HG03378 (cell line): Measurements from ENCODE around the gene CEP78.
"Not testable (repeated sequence)": the region's sequence is repeated elsewhere in the genome, so short reads cannot be mapped to it uniquely, and the experiment has no call there.

Experiments used
- ATAC-seq: cut with Tn5 transposase; IDR thresholded peaks from one replicate; pipeline ENCODE4 v1.9.1; 2021; ENCODE audit warnings: mild to moderate bottlenecking, moderate library complexity; ENCODE audit not compliant: unreplicated experiment

Gene CEP78, protein sequence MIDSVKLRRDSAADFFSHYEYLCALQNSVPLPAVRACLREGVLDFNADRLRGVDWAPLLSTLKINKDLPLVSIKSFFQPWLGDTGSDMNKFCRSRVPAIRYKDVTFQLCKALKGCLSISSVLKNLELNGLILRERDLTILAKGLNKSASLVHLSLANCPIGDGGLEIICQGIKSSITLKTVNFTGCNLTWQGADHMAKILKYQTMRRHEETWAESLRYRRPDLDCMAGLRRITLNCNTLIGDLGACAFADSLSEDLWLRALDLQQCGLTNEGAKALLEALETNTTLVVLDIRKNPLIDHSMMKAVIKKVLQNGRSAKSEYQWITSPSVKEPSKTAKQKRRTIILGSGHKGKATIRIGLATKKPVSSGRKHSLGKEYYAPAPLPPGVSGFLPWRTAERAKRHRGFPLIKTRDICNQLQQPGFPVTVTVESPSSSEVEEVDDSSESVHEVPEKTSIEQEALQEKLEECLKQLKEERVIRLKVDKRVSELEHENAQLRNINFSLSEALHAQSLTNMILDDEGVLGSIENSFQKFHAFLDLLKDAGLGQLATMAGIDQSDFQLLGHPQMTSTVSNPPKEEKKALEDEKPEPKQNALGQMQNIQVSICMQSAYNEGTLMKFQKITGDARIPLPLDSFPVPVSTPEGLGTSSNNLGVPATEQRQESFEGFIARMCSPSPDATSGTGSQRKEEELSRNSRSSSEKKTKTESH

DNA sequence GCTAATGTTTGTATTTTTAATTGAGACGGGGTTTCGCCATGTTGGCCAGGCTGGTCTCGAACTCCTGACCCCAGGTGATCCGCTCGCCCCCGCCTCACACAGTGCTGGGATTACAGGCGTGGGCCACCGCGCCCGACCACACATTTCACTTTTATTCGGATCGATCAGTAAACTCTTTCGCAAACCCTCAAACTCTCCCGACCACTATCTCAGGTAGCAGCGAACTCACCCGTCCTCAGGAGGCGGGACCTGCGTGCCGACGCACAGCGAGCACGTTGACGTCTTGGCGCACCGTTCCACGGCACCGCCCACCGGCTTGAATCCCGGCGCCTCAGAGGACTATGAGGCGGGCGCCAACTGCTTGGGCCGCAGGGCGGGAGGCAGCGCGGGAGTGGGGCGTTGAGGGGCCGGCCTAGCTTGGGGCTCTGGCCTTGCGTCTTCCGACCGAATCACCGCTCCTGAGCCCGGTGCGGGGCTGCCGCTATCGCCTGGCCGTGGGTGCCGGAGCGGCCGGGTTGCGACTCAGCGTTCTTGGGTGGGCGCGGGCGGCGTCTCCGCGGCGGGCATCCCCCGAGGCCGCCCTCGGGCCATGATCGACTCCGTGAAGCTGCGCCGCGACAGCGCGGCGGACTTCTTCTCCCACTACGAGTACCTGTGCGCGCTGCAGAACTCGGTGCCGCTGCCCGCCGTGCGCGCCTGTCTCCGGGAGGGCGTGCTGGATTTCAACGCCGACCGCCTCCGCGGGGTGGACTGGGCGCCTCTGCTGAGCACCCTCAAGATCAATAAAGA lies at the start of gene CEP78:
Gene CEP78 (plus strand): TSS at position 314 of the 789 bp plus-strand sequence. CDS start 276 bp downstream, at position 590.
- peak; percentile 96 for ATAC-seq

DNA sequence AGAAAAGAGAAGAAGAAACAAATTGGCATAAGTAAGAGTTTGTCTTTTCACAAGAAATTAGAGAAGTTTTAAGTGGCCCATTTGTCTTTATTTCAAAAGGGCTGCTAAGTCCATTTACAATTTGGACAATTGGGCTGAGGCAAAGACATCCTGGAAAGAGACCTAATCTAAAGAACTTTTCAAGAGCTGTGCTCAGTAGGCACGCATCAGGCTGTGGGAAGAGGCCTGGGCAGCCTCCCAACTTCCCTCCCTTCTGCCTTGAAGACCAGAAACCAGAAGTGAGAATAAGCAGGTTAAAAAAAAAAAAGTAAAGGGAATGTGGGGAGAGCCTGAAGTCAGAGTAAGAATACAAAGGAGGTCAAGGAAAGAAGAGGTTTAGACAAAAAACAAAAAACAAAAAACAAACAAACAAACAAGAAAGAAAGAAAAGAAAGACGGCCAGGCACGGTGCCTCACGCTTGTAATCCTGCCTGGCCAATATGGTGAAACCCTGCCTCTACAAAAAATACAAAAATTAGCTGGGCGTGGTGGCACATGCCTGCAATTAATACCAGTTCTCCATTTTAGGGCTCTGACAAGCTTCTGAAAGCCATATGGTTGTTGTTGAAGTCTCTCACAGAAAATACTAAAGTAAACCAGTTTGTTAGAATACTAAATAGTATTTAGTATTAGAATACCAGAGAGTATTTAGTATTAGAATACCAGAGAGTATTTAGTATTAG lies 48.0 kb upstream of the CEP78 start:
- ATAC-seq, result no peak

DNA sequence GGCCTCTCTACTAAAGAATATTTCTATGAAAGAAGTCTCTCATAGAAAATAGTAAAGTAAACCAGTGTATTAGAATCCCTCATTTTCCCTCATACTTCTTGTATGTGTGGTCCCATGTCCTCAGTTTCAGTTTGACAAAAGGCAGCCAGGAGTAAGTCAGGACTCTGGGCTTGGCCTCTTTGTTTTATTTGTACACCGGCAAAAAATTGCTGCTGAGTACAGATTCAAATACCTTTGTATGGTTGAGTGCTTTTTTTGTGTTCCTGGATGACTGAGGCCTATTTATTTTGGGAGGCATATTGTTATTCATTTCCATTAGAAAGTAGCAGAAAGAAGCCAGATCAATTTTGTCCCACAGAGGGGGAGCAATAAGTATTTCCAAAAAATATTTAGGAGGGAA lies 47.3 kb upstream of the CEP78 start:
- no peak for ATAC-seq

DNA sequence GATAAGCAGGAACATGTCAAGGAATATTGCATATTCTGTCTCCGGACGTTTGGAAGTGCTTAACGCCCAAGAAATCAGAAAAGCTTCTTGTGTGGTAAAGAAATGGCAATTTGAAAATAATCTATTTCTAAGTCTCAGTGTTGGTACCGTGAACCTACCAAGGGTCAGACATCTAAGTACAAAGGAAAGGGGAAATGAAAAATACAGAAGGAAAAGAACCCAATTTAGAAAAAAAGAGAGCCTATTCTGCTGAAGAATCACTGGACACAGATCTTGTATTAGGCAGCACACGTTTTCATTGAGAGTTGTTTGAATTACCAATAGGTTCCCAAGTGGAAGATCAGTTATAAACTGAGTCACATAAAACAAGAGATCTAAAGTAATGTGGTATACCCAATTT lies 46.9 kb upstream of the CEP78 start:
- ATAC-seq, result no peak

DNA sequence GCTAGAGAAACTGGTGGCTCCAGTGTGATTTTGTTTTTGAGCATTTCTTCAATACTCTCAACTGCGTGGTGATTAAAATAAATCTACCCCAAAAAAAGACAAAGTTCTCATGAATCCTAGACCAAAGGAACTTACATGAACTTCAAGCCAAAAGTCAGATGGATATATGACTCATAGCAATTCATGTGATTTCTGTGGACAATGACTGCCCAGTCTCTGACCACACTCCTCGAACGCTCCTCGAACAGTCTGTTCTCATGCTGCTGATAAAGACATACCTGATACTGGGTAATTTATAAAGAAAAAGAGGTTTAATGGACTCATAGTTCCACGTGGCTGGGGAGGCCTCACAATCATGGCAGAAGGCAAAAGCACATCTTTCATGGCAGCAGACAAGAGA lies 46.4 kb upstream of the CEP78 start:
- ATAC-seq, result no peak

DNA sequence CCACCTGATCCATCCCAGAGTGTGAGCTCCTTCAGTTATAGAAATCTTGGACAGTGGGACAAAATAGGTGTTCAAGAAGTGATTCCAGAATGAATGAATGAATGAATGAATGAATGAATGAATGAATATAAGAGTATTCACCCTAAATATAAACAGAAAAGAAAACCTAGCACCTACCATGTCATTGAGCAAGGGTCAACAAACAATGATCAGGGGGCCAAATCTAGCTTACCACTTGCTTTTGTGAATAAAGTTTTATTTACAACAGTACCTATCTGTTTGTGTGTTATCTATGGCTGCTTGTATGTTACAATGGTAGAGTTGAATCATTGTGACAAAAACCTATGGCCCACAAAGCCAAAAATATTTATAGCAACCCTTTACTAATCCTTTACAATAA lies 43.9 kb upstream of the CEP78 start:
- no peak for ATAC-seq

DNA sequence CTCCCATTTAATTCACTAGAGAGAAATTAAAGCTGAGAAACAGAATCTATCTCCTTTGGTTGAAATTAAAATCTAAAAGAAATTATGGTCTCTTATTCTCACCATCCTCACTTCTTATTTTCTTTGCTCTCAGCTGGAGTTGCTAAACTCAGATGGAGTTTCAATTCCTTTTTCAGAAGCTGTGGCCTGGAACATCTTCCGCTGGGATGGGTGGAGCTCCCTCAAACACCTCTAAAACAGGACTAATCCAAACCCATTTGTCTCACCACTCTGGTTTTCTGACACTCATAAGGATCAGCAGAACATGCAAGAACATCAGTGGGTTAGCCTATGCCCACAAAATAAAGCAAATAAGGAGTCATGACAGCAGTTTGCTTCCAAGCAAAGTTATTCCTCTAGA lies 39.6 kb upstream of the CEP78 start:
- peak; percentile 66 for ATAC-seq

DNA sequence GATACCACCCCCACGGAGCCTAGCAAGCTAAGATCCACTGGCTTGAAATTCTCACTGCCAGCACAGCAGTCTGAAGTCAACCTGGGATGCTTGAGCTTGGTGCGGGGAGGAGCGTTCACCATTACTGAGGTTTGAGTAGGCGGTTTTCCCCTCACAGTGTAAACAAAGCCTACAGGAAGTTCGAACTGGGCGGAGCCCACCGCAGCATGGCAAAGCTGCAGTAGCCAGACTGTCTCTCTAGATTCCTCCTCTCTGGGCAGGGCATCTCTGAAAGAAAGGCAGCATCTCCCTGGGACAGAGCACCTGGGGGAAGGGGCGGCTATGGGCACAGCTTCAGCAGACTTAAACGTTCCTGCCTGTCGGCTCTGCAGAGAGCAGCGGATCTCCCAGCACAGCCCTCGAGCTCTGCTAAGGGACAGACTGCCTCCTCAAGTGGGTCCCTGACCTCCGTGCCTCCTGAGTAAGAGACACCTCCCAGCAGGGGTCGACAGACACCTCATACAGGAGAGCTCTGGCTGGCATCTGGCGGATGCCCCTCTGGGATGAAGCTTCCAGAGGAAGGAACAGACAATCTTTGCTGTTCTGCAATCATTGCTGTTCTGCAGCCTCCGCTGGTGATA lies 34.6 kb upstream of the CEP78 start:
- peak; percentile 63 for ATAC-seq

DNA sequence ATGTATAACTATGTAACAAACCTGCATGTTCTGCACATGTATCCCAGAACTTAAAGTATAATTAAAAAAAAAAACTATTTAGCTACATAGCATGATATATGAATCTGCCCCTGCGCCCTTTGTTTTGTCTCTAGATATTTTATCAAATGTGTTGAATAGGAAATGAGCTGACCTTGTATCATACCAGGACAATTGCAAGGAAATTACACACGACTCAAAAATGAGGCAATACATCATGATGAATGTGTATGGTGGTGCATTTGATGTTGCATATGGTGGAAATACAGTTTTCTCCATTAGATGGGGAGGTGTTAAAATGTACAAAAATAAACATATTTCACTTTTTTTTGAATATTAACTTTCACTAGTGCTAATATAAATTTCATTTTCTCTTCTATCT lies 28.6 kb upstream of the CEP78 start:
- no peak for ATAC-seq

DNA sequence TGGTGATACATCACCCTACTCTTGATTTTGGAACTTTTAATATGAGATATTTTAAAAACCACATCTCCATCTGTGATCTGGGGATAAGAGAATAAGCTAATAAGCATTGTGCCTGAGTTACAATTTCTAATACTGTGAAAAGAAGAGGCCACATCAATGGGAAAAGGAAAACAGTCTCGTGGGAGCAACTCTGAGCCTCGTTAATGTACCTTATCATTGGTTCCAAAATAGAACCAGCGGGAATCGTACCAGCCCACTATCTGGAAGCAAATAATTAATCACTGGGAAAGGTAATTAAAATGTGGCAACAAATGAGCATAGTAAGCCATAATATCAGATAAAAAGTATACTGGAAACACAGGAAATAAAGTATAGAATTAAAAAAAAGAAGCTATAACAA lies 28.0 kb upstream of the CEP78 start:
- no peak for ATAC-seq

DNA sequence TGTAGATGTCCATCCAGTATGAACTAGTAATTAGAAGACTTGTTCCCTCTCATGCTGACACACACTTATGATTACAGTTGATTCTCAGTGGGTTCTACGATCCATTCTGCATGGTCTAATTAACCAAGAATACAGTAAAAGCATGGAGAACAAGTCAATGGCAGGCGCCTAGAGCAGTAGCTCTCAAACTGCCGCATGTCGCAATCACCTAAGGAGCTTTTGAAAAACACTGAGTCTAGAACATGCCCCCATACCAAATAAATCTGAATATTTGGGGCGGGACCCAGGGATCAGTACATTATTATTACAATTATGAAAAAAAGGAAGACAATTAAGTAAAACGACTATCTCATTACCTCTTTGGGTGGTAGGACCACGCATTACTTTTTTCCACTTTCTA lies 26.7 kb upstream of the CEP78 start:
- no peak for ATAC-seq

DNA sequence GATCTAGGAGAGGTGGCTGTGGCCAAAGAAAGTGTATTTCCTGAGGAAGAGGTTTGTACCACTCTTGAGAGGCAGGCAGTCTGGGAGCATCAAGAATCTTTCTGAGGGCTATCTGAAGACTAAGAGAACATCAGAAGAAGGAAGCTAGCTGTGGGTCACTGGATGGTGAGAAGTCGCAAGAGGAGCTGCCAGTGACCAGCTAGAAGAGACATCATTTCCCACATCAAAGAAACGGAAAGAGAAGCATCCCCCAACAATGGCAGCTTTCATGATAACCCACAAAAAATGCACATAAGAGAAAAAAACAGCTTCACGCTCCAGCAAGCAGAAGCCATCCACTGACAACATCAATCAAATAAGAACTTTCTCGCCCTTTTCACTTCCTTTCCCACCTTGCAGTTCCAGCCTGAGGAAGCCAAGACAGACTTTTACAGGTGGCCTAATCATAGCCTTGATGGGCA lies 25.0 kb upstream of the CEP78 start:
- ATAC-seq, result peak; percentile 83

DNA sequence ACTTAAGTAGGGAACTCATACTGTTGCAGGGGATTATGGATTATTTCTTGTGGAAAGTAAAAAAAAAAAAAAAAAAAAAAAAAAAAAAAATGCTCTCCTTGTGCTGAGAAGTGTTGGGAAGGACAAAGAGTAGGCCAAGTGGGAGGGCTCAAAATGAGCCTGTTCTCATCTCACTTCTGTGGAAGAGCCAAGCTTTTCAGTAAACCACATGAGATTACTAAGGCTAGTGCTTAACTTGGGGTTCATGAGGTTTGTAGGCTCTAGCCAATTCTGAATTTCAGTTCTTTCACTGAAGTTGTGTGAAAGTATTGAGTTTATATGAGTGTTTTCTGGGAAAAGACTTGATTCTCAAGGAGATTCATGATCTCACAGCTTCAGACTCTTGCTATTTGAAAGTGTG lies 23.0 kb upstream of the CEP78 start:
- ATAC-seq, result no peak

DNA sequence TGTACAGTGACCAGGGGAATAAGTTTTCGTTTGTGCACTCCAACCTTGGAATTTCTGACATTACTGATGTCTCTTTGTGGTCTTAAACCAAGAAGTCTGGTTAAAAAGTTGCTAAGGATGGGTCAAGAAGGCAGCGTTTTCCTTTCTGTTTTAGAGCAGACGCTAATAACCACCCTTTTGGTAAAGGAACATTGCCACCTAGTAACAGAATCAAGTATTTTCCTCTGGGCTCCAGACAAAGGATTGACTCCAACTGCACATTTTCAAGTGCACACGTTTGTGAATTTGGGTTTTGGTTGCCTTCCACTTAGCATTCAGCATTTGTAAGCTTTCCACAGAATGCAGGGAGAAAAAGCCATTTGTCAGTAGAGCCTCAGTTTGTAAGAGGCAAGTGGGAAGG lies 22.2 kb upstream of the CEP78 start:
- no peak for ATAC-seq

DNA sequence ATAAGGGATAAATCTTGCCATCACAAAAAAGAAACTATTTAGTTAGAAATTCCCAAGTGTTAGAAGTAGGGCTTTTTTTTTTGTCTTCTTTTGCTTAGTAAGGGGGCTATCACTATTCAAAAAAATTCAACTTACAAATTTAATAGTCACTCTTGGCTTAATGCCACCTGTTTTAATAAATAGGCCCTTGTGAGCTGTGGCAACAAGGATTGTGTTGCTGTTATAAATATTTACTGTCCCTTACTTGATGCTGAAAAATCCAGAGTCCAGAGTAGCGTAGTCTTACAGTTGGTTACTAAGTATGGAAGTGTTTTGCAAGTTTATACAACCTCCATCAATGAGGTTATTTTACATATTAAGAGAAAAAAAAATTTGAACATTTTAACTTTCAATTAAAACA lies 21.4 kb upstream of the CEP78 start:
- ATAC-seq, result no peak

DNA sequence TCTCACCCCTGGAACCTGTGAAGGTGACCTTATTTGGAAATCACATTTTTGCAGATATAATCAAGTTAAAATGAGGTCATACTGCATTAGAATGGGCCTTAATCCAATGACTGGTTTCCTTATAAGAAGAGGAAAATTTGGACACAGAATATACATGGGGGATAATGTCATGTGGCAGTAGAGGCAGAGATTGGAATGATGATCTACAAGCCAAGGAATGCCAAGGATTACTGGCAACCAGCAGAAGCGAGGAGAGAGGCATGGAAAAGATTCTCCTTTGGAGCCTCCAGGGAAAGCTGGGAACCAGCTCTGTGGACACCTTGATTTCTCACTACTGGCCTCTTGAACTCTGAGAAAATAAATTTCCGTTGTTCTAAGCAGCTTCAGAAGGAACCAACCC lies 20.2 kb upstream of the CEP78 start:
- ATAC-seq, result no peak

DNA sequence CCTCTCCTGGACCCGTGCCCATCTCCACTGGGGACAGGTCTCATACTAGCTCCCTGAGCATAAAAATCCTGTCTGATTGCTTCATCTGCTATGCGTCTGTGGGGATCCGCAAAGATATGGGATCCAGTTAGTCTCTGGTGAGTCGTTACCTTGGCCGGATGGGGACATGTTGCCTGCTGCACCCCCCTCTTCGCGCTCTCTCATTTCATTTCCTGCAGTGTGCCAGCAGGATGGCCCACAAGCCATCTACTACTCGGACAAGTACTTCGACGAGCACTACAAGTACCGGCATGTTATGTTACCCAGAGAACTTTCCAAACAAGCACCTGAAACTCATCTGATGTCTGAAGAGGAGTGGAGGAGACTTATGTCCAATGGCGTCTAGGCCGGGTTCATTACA lies 17.0 kb upstream of the CEP78 start:
- ATAC-seq, result no peak

DNA sequence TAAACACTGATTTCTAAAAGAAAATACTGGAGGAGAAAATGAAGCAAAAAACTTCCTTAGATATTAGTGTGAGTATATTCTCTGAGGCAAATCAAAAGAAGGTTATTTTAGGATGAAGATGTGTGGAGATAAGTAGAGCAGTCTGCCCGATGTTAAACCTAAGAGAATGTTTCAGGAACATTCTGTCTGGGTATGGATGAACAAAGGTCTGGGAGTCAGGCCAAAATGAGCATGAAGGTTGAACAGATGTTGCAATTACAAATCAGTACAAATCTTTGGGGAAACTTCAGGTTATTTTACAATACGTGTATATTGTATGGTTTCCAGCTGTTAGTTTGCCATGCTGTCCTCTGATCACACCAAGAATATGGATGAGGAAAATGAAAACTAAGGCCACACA lies 14.4 kb upstream of the CEP78 start:
- ATAC-seq, result no peak

DNA sequence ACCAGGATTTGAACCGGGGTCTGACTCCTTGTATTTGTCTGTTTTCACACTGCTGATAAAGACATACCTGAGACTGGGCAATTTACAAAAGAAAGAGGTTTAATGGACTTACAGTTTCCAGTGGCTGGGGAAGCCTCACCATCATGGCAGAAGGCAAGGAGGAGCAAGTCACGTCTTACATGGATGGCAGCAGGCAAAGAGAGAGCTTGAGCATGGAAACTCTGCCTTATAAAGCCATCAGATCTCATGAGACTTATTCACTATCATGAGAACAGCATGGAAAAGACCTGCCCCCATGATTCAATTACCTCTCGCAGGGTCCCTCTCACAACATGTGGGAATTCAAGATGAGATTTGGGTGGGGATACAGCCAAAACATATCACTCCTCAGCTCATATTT lies 14.0 kb upstream of the CEP78 start:
- not testable (repeated sequence) for ATAC-seq

DNA sequence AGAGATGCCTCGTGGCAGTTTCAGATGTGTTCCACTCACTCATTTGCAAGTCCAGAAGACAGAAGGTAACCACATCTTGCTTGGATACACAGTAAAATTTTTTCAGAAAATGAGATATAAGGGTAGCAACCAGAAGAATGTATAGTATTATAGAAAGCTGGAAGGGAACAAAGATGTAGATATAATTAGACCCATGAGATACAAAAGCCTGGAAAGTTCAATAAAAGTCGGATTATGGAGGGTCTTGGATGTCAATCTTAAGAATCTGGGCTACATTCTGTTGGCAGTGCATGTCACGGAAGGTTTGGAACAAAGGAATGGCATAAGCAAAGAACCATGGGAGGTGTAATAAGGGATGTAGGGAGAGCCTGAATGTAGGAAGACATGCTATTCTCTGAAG lies 5.1 kb upstream of the CEP78 start:
- ATAC-seq, result no peak
